GM19238 (cell line): ENCODE data around the gene RNASE12.
"Not testable (repeated sequence)": the region's sequence is repeated elsewhere in the genome, so short reads cannot be mapped to it uniquely, and the experiment has no call there.

Experiments
- DNase-seq: peaks from one replicate; pipeline ENCODE4 v3.0.0; 2011; ENCODE audit warnings: low spot score; ENCODE audit not compliant: insufficient read length

RNASE12 gene

GRCh38 chr14:20583142-20583541 lies 8.0 kb downstream of the RNASE12 start:
- DNase-seq: no peak

DNA sequence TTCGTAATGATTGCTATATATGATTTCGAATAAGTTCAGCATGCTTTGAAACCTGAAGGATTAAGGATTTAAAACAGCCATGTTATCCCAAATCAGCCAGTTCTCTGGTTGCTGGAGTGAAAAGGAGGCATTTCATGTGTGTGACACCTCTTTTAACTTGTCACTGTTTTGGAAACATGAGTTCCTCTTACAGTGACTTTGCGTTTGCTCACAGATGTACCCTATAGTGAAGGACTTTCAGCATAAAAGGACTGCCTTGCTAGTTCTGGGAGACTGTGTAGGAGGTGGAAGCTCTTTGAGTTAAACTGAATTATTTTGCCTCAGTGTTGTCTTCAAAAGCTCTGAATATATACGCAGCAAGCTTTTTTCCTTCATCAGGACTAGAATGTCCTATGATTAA lies 10.9 kb downstream of the RNASE12 start:
- no peak for DNase-seq

GRCh38 chr14:20578784-20579502 lies 12.2 kb downstream of the RNASE12 start:
- DNase-seq: no peak

GRCh38 chr14:20578325-20578724 lies 12.9 kb downstream of the RNASE12 start:
- no peak for DNase-seq

DNA sequence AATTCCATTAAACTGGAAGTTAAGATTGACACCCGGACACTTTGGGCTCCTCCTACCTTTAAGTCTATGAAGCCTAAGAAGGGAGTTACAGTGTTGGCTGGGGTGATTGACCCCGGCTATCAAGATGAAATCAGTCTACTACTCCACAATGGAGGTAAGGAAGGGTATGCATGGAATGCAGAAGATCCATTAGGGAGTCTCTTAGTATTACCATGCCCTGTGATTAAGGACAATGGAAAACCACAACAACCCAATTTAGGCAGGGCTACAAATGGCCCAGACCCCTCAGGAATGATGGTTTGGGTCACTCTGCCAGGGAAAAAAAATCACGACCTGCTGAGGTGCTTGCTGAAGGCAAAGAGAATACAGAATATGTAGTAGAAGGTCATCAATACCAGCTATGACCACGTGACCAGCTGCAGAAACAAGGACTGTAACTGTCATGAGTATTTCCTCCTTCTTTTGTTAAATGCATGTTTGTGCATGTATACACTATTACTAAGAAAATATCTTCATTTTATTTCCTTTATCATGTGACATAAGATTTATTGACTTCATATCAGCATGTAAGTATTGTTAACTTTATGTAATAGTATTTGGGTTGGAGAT lies 18.7 kb downstream of the RNASE12 start:
- not testable (repeated sequence) for DNase-seq

- DNase-seq: not testable (repeated sequence)
These were observed 20.5 kb downstream of the RNASE12 start for GRCh38 chr14:20570720-20571119.

GRCh38 chr14:20569865-20570264 lies 21.3 kb downstream of the RNASE12 start:
- DNase-seq: not testable (repeated sequence)

GRCh38 chr14:20569066-20569465 lies 22.1 kb downstream of the RNASE12 start:
- DNase-seq: no peak

GRCh38 chr14:20568393-20568792 lies 22.8 kb downstream of the RNASE12 start:
- no peak for DNase-seq

GRCh38 chr14:20567199-20567598 lies 24.0 kb downstream of the RNASE12 start:
- DNase-seq: not testable (repeated sequence)

GRCh38 chr14:20564501-20564997 lies 26.6 kb downstream of the RNASE12 start:
- no peak for DNase-seq

DNA sequence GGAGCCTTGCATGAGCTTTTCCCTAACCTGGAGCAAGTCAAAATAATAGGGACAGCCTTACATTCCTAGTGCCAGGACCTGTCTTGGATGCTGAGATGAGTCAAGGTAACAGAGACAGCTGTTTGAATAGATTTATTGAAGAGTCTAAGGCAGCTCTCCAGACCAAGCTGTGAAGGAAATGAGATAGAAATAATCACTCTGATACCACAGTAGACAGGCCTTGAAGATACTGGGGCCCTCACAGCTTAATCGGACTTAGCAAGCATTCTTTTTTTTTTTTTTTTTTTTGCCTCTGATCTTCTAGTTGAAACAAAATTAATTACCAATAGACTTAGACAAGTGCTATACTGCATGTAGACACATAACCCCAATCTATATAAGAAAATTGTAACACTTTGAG lies 27.2 kb downstream of the RNASE12 start:
- DNase-seq: no peak

DNA sequence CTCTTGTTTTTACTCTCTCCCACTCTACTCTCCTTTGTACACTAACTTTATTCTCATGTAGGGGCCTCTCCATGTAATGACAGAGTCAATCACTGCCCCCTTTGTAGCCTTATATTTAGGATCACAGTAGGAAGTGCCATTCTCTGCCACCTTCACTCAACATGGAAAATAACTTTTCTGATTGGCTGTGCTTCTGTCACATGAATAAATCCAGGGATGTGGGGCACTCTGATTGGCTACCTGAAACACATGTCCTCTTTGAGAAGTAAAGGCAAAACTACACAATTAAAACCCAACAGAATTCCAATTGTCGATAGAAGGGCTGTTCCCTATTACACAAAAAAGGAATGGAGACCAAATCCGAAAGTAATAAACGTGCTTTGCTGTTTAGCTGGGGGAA lies 30.2 kb downstream of the RNASE12 start, which contains the start of gene RNASE9:
TSS of gene RNASE9 (minus strand) at position 87 of the 400 bp plus-strand sequence.
- no peak for DNase-seq

GRCh38 chr14:20559461-20559904 lies 31.7 kb downstream of the RNASE12 start:
- DNase-seq: no peak

DNA sequence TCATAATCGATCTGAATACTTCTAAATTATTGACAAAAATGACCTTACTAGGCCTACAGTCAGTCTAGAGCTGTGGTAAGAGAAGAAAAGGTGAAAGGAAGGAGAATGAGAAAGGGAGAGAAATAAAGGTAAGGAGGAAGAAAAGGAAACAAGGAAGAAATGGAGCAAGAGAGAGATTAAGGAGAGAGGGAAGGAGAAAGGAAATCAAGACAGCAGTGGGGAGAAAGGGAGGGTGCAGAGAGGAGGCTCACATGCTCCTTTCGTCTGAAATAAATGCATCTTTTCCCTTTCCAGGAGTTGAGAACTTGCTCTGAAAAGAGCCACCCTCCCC lies 34.0 kb downstream of the RNASE12 start:
- no peak for DNase-seq

GRCh38 chr14:20556500-20557211 lies 34.5 kb downstream of the RNASE12 start:
- DNase-seq: no peak

DNA sequence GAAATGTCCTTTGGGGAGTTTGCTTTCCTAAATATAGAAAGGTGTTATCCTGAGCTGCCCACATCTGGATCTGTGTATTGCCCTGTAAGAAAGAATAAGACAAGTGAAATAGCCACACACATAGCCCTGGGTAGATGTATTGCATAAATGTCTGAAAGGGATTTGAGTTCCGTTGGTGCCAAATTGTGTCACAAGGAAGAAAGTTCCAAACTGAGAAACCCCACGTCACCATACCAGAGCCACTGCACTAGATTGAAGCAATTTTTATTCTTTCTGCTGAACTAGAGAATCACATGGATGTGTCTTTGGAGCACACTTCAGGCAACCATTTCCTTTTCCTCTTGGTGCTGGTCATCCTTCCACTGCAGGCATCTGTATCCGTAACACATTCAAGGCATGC lies 35.3 kb downstream of the RNASE12 start:
- no peak for DNase-seq

DNA sequence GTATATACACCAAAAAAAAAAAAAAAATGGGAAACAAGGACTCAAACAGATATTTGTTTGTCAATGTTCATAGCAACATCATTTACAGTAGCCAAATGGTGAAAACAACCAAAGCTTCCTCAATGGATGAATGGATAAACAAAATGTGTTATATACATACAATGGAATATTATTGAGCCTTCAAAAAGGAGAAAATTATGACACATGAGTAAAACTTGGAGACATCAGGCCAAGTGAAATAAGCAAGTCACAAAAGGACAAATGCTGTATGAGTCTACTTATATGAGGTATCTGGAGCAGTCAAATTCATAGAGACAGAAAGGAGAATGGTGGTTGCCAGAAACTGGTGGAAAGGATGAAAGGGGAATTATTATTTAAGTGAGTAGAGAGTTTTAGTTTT lies 38.2 kb downstream of the RNASE12 start:
- no peak for DNase-seq

- DNase-seq: no peak
These were observed 39.6 kb downstream of the RNASE12 start for GRCh38 chr14:20551606-20552005.

DNA sequence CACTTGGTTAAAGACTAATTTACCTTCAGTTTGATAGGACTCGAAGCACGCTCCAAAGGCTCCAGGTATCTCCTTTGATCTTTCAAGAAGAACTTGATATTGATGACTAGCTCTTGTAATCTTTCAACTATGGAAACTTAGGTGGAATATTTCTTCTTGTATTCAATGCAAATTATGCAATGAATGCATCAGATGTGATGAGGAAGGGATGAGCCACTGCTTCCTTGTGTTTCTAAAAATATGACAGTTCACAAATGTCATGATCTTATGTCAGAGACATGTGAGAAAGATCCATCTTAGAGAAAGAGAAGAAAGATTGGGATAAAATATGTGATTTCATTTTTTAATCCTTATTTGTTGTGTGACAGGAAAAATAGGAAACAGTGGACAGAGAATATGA lies 40.2 kb downstream of the RNASE12 start:
- DNase-seq: no peak

DNA sequence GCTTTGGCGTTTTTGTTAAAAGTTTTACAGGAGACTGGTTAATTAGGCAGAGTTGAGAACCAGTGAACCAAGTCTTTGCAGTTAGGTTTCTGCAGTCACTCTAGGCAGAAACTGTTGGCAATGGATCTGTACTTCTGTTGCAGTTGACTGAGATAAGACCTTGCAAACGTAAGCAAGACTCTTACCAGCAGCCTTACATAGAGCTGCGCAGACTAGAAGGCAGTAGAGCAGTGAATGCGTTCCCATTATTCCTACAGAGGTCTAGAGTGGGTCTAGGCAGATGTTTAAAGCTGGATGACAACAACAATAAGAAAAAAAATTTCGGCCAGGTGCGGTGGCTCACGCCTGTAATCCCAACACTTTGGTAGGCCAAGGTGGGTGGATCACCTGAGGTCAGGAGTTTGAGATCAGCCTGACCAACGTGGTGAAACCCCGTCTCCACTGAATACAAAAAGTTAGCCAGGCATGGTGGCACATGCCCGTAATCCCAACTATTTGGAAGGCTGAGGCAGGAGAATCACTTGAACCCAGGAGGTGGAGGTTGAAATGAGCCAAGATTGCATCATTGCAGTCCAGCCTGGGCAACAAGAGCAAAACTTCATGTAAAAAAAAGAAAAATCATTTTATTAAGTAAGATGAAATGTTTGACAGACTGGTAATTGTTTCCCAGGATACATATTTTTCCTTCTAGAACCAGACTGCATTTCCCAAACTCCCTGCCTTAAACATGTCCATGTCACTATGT lies 42.6 kb downstream of the RNASE12 start:
- DNase-seq: no peak

- DNase-seq: no peak
These were observed 44.3 kb downstream of the RNASE12 start for GRCh38 chr14:20546877-20547276.
